Measurements from ENCODE around the gene NLRC4.
"Not testable (repeated sequence)": the region's sequence is repeated elsewhere in the genome, so short reads cannot be mapped to it uniquely, and the experiment has no call there.

Gene NLRC4

DNA sequence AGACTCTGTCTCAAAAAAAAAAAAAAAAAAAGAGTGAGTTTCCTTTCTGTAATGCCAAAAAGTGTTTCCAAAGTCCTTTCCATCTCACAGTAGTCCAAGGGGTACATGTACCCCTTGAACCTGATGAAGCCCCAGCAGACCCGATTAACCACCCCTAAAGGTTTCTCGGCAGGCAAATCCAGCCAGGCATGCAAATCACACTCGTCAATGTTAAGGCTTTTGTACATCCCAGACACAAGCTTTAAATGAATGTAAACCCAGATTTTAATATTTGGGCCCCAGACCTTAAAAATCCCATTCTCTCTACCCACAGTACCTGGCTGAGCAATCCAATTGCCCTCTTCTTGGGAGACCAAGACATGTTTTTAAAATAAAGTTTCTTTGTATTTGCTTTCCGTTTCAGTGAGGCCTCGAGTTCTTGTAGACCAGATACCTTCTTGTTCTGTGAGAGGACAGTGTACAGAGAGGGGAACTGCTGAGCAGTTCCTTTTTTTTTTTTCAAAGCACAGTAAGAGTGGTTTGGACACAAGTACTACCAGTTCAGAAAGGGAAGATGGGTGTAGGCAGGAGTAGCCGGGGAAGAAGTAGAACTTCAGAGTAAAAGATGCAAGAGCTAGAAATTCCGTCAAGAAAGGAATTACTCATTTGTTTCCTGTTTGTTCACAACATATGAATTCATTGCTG lies at the start of gene NLRC4:
NLRC4 (minus strand) TSS at position 465 of the 684 bp plus-strand sequence. CDS start 8,111 bp downstream, outside the sequence.
- peak; percentile 68 for DNase-seq (ENCODE audit: low spot score)
- TF ChIP-seq, protein P1, sequence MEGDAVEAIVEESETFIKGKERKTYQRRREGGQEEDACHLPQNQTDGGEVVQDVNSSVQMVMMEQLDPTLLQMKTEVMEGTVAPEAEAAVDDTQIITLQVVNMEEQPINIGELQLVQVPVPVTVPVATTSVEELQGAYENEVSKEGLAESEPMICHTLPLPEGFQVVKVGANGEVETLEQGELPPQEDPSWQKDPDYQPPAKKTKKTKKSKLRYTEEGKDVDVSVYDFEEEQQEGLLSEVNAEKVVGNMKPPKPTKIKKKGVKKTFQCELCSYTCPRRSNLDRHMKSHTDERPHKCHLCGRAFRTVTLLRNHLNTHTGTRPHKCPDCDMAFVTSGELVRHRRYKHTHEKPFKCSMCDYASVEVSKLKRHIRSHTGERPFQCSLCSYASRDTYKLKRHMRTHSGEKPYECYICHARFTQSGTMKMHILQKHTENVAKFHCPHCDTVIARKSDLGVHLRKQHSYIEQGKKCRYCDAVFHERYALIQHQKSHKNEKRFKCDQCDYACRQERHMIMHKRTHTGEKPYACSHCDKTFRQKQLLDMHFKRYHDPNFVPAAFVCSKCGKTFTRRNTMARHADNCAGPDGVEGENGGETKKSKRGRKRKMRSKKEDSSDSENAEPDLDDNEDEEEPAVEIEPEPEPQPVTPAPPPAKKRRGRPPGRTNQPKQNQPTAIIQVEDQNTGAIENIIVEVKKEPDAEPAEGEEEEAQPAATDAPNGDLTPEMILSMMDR (IDR thresholded peaks at IDR 0.05; ENCODE audit: extremely low read depth, missing control alignments), result no peak

DNA sequence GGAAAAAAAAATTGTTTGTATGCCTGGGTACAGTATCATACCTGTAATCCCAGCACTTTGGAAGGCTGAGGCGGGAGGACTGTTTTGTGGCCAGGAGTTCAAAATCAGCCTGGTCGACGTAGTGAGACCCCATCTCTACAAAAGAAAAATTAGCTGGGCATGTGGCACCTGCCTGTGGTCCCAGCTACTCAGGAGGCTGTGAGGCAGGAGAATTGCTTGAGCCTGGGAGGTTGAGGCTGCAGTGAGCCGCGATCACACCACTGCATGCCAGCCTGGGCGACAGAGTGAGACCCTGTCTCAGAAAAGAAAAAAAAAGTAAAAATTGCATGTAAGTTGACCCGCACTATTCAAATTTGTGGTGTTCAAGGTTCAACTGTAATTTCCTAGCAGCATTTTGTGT lies 45.9 kb upstream of the NLRC4 start:
- TF ChIP-seq, protein P1 (IDR thresholded peaks at IDR 0.05; ENCODE audit: extremely low read depth, missing control alignments), result no peak
- no peak for DNase-seq (ENCODE audit: low spot score)

GRCh38 chr2:32293966-32294562 lies 29.4 kb upstream of the NLRC4 start:
- not testable (repeated sequence) for DNase-seq (ENCODE audit: low spot score)

- not testable (repeated sequence) for DNase-seq (ENCODE audit: low spot score)
Measured at GRCh38 chr2:32293493-32293892, 28.8 kb upstream of the NLRC4 start.

DNA sequence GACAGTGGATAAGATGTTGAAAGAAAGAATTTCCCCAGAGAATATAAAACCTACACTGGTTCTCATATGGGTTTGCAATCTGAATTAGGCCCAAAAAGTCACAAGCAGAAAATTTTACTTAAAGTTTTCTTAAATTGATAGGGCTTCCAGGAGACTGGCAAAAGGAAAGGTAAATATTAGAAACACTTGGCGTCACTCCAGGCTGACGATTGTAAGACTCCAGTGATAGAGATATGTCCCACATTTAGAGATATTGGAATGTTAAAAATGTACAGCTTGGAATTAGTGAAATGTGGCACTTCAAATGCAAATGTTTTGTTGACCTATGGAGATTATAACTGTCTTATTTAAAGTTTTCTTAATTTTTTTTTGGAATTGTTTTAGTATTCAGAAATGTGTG lies 27.1 kb upstream of the NLRC4 start:
- no peak for DNase-seq (ENCODE audit: low spot score)
- TF ChIP-seq, protein P1 (IDR thresholded peaks at IDR 0.05; ENCODE audit: extremely low read depth, missing control alignments), result no peak

DNA sequence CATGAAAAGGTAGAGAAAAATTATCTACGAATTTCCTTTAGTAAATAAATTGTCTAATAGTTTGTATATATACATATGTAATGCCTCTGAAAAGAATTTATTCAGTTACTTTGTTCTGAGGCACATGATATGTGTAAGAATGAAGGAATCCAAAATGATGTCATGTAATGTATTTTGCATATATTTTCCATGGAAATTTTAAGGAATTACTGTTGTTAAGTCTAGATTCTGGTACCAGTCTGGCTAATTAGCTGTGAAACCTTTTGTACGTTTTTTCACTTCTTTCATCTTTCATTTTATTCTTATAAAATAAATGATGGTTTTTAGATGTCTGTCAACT lies 25.3 kb upstream of the NLRC4 start:
- TF ChIP-seq, protein P1 (IDR thresholded peaks at IDR 0.05; ENCODE audit: extremely low read depth, missing control alignments), result no peak
- DNase-seq (ENCODE audit: low spot score), result no peak

- TF ChIP-seq, protein P1 (IDR thresholded peaks at IDR 0.05; ENCODE audit: extremely low read depth, missing control alignments), result no peak
- DNase-seq (ENCODE audit: low spot score), result no peak
Measured at GRCh38 chr2:32289165-32289999, 24.7 kb upstream of the NLRC4 start.

GRCh38 chr2:32284321-32284720 lies 19.6 kb upstream of the NLRC4 start:
- no peak for DNase-seq (ENCODE audit: low spot score)
- TF ChIP-seq, protein P1 (IDR thresholded peaks at IDR 0.05; ENCODE audit: extremely low read depth, missing control alignments), result no peak
